Adrenal gland (tissue), 12 donors: ENCODE results near the gene DUS2. TPM values are rescaled to one million over a fixed set of nuclear protein-coding genes. Genes with fewer than 3 reads are reported as not detected.
"Not testable (repeated sequence)": the region's sequence is repeated elsewhere in the genome, so short reads cannot be mapped to it uniquely, and the experiment has no call there.

Experiments
- DNase-seq, 7 donors: peaks; one replicate each; pipeline ENCODE4 v3.0.0-alpha.2; 2019 to 2020
- H3K27ac ChIP-seq, 5 donors: fragments of 200-600 bp; sonication (generic) in 4 of 5; 1 replicate in 3 of 5; 2 replicates in 2 of 5; pipeline versions ENCODE4 v1.5.1 to v1.8.0; 2016 to 2020; ENCODE audit warnings: mild to moderate bottlenecking in 1 of 5
- H3K27me3 ChIP-seq: fragments of 200-600 bp; 2 replicates; pipeline ENCODE4 v1.8.0; 2021
- H3K36me3 ChIP-seq, 2 donors: fragments of 200-600 bp; replicated peaks in 1 of 2; 1 replicate in 1 of 2; 2 replicates in 1 of 2; pipeline versions ENCODE4 v1.5.1 to v1.8.0; 2018 to 2022
- H3K4me1 ChIP-seq, 2 donors: fragments of 200-600 bp; replicated peaks in 1 of 2; 1 replicate in 1 of 2; 2 replicates in 1 of 2; pipeline versions ENCODE4 v1.5.1 to v1.8.0; 2018 to 2021
- H3K4me3 ChIP-seq, 4 donors: fragments of 200-600 bp; sonication (generic) in 3 of 4; one replicate each; pipeline ENCODE4 v1.5.1; 2016 to 2018
- H3K9me3 ChIP-seq, 3 donors: fragments of 200-600 bp; sonication (generic) in 1 of 3; replicated peaks in 1 of 3; 1 replicate in 2 of 3; 2 replicates in 1 of 3; pipeline versions ENCODE4 v1.5.1 to v1.8.0; 2016 to 2021
- POLR2A ChIP-seq, 2 donors: fragments of 450-650 bp; IDR thresholded peaks; one replicate each; pipeline ENCODE4 v1.6.1; 2017; ENCODE audit warnings: antibody characterized with exemption in 2 of 2, mild to moderate bottlenecking in 2 of 2, moderate library complexity in 1 of 2
- WGBS, 4 donors: extraction: QIAGEN DNeasy Blood & Tissue Kit in 2 of 4; methylation state at CpG; one replicate each; pipeline versions ENCODE4 v1.1.5 to v1.1.7; 2013 to 2017; 5-methylcytosine and 5-hydroxymethylcytosine counted together
- intact Hi-C, 2 donors: fragments of 100-400 bp; cut with DNase I; formaldehyde crosslinking; loops; one replicate each; pipeline versions ENCODE4 v1.14.1 to v1.15.0; 2022 to 2023
- polyA plus RNA-seq, 3 donors: library from polyadenylated mRNA; stranded (reverse); fragments of 200-250 nt in 2 of 3; fragments of 350-450 nt in 1 of 3; fragmentation: Illumina TruSeq in 1 of 3; extraction: RNeasy Lipid Tissue Mini Kit (QIAGEN cat#74804) in 1 of 3; gene quantifications; one replicate each; pipeline ENCODE4 v1.2.3, GENCODE V29; 2013 to 2014
- total RNA-seq, 9 donors: library from RNA; depleted of rRNA in 4 of 9; stranded (reverse); fragments of >200 nt in 4 of 9; fragments of 120-200 nt in 1 of 9; fragmentation: NEBNext Ultra II Directional in 1 of 9; extraction: Animal tissue kit (Norgen Biotek cat#: 25700) in 1 of 9; gene quantifications; one replicate each; pipeline versions ENCODE4 v1.1.0 to v1.2.4, GENCODE V29; 2013 to 2023
- TF ChIP-seq, protein P1 (sequence below), 6 experiments: fragments of 450-650 bp in 4 of 6; fragments of 200-600 bp in 2 of 6; sonication (generic) in 1 of 6; IDR thresholded peaks; 1 replicate in 5 of 6; 2 replicates in 1 of 6; pipeline versions ENCODE4 v1.5.1 to v1.8.0; 2016 to 2021; ENCODE audit warnings: antibody characterized with exemption in 6 of 6, mild to moderate bottlenecking in 2 of 6, moderate library complexity in 1 of 6
- donor health status: healthy with polysubstance abuse.
- donor health status: Bipolar disorder and iron deficiency.
- donor health status: DM: yes; HTN: yes; CAD: no.
- donor health status: DM: no; HTN: no; CAD: no.
- donor health status: DM: no; HTN: no; CAD: no.
- donor health status: DM: yes; HTN: yes; CAD: no.

Gene DUS2
- total and polyA plus RNA-seq, 12 donors, result 6.3 to 25.3 (median 12.7) TPM

GRCh38 chr16:68097895-68098294 is 74.8 kb downstream of the DUS2 start:
- H3K9me3 ChIP-seq, result no peaks in the 10 kb centered on the region
- 95 to 98% (median 96%) methylated on average over 3 of the region's 3 CpGs for WGBS, 4 donors
- no peak overlapping the region for H3K4me3 ChIP-seq
- intact Hi-C loops, result loop anchor here in 1 of 2 donors (10.0 kb wide), 1 partner anchor 137 kb away; the partner anchor contains the start of gene ESRP2
- peaks cover 12 to 28% of the 10 kb centered on the region in 2 donors for H3K4me1 ChIP-seq
- TF ChIP-seq, protein P1, sequence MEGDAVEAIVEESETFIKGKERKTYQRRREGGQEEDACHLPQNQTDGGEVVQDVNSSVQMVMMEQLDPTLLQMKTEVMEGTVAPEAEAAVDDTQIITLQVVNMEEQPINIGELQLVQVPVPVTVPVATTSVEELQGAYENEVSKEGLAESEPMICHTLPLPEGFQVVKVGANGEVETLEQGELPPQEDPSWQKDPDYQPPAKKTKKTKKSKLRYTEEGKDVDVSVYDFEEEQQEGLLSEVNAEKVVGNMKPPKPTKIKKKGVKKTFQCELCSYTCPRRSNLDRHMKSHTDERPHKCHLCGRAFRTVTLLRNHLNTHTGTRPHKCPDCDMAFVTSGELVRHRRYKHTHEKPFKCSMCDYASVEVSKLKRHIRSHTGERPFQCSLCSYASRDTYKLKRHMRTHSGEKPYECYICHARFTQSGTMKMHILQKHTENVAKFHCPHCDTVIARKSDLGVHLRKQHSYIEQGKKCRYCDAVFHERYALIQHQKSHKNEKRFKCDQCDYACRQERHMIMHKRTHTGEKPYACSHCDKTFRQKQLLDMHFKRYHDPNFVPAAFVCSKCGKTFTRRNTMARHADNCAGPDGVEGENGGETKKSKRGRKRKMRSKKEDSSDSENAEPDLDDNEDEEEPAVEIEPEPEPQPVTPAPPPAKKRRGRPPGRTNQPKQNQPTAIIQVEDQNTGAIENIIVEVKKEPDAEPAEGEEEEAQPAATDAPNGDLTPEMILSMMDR (IDR thresholded peaks at IDR 0.05), result no peak
- no peak for TF ChIP-seq POLR2A (IDR thresholded peaks at IDR 0.05)
- no peaks in the 10 kb centered on the region for H3K36me3 ChIP-seq
- H3K27me3 ChIP-seq, result no peaks in the 10 kb centered on the region
- H3K27ac ChIP-seq, result no peak overlapping the region
- no peak for DNase-seq

DNA sequence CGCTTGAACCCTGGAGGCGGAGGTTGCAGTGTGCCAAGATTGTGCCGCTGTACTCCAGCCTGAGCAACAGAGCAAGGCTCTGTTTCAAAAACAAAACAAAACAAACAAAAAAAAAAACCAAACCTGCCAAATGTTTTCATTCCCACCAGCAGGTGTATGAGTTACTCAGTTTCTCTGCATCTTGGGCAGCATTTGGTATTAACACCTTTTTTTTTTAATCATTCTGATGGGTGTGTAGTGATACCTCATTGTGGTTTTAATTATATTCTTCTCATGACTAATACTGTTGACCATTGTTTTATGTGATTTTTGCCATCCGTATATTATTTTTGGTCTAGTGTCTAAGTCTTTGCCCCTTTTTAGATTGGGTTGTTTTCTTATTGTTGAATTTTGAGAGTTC is 77.4 kb downstream of the DUS2 start:
- intact Hi-C loops, result no loop called here
- Histone ChIP-seq H3K36me3 (no peaks in the 10 kb centered on the region), H3K27ac (no peak overlapping the region), H3K4me1 (peaks cover 0 to 10% of the 10 kb centered on the region in 2 donors), H3K4me3 (no peak overlapping the region), H3K27me3 (no peaks in the 10 kb centered on the region), H3K9me3 (no peaks in the 10 kb centered on the region)
- WGBS, 4 donors, result 87 to 94% (median 91%) methylated on average over 4 of the region's 4 CpGs
- no peak for DNase-seq
- TF ChIP-seq, protein P1 (IDR thresholded peaks at IDR 0.05), result no peak
- no peak for TF ChIP-seq POLR2A (IDR thresholded peaks at IDR 0.05)

GRCh38 chr16:68105611-68106010 is 82.5 kb downstream of the DUS2 start:
- Histone ChIP-seq H3K27me3 (no peaks in the 10 kb centered on the region), H3K4me1 (peaks cover 0 to 14% of the 10 kb centered on the region in 2 donors), H3K9me3 (peaks cover 0 to 4% (median 0%) of the 10 kb centered on the region in 3 donors), H3K36me3 (no peaks in the 10 kb centered on the region), H3K4me3 (no peak overlapping the region), H3K27ac (no peak overlapping the region)
- no peak for DNase-seq
- TF ChIP-seq, protein P1 (IDR thresholded peaks at IDR 0.05), result no peak
- TF ChIP-seq POLR2A (IDR thresholded peaks at IDR 0.05), result no peak
- intact Hi-C loops, result no loop called here
- 93 to 99% (median 96%) methylated on average over 3 of the region's 3 CpGs for WGBS, 4 donors

DNA sequence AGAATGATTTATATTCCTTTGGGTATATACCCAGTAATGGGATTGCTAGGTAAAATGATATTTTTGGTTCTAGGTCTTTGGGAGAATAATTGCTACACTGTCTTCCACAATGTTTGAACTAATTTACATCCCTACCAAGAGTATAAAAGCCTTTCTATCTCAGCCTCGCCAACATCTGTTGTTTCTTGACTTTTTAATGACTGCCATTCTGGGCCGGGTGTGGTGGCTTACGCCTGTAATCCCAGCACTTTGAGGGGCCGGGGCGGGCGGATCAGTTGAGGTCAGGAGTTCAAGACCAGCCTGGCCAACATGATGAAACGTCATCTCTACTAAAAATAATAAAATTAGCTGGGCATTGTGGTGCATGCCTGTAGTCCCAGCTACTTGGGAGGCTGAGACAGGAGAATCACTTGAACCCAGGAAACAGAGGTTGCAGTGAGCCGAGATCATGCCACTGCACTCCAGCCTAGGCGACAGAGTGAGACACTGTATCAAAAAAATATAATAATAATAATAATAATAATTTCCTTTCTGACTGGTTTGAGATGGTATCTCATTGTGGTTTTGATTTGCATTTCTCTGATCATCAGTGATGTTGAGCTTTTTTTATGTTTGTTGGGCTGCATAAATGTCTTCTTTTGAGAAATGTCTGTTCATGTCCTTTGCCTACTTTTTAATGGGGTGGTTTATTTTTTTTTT is 84.3 kb downstream of the DUS2 start:
- intact Hi-C loops, result not testable (repeated sequence)

GRCh38 chr16:68109156-68109555 is 86.1 kb downstream of the DUS2 start:
- H3K9me3 ChIP-seq, H3K27ac ChIP-seq, intact Hi-C loops, DNase-seq, H3K27me3 ChIP-seq, H3K4me3 ChIP-seq, H3K36me3 ChIP-seq: not testable (repeated sequence)
- H3K4me1 ChIP-seq, result peaks cover 0 to 14% of the 10 kb centered on the region in 2 donors
- 97 to 98% (median 98%) methylated on average over 5 of the region's 5 CpGs for WGBS, 4 donors

More for the DNA sequence above, 84.3 kb downstream of the DUS2 start:
- H3K4me1 ChIP-seq, result peaks cover 0 to 14% of the 10 kb centered on the region in 2 donors
- not testable (repeated sequence) for H3K36me3 ChIP-seq, H3K27ac ChIP-seq, H3K27me3 ChIP-seq, DNase-seq, H3K9me3 ChIP-seq, H3K4me3 ChIP-seq
- 86 to 94% (median 89%) methylated on average over 9 of the region's 9 CpGs for WGBS, 4 donors

- H3K27me3 ChIP-seq, H3K9me3 ChIP-seq, H3K4me3 ChIP-seq, H3K27ac ChIP-seq, intact Hi-C loops, H3K36me3 ChIP-seq, DNase-seq: not testable (repeated sequence)
- 93 to 98% (median 97%) methylated on average over 2 of the region's 2 CpGs for WGBS, 4 donors
- peaks cover 0 to 14% of the 10 kb centered on the region in 2 donors for H3K4me1 ChIP-seq
These were observed 87.5 kb downstream of the DUS2 start for GRCh38 chr16:68110611-68111010.
